Activated naive CD4-positive, alpha-beta T cell treated with anti-CD3 and anti-CD28 coated beads, Interleukin-2, amount 50 U/mL, for 16 hours (primary cell): ENCODE data around the gene ALDH1A1.
"Not testable (repeated sequence)": the region's sequence is repeated elsewhere in the genome, so short reads cannot be mapped to it uniquely, and the experiment has no call there.

Source experiments
- DNase-seq: peaks from one replicate; pipeline ENCODE4 v3.0.0-alpha.2; 2020

ALDH1A1 gene

DNA sequence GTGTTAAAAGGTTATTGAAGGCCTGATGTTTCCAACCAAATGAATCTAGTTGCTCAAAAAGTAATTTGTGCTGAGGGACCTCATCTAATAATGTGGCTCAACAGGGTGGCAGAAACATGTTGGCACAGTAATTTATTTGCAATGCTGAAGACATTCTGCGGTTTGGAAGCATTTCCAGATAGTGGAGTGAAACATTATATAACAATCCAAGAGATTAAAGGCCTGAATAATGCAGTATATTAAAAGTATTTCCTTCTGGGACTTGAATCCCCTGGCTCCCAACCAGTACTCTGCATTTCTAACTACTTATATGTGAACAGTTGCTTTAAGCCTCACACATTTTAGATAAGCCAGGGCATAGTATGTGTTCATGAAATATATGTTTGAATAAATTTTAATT, 25.9 kb upstream of the ALDH1A1 start:
- no peak for DNase-seq

GRCh38 chr9:72977670-72978069, 24.8 kb upstream of the ALDH1A1 start:
- DNase-seq: no peak

- DNase-seq: no peak
These were observed 21.6 kb upstream of the ALDH1A1 start for GRCh38 chr9:72974501-72974900.

GRCh38 chr9:72972636-72973035, 19.8 kb upstream of the ALDH1A1 start:
- DNase-seq: no peak

DNA sequence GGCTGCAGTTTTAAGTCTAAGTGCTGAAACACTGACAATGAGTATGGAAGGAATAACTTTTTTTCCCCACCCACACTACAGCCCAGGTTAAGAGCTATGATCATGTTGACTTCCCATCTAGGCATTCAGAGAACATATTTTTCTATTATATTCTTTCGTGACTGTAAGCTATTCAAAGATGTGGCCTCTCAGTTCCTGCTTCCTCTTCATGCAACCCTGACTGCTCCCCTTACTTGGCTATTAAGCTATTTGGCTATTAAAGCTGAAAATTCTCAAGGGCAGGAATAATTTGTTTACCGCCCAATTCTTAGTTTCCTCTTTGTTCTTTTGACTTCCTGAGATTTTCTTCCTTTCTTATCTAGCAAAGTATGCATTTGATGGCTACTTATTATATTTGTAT, 18.6 kb upstream of the ALDH1A1 start:
- no peak for DNase-seq

GRCh38 chr9:72960446-72960845, 7.6 kb upstream of the ALDH1A1 start:
- no peak for DNase-seq

- DNase-seq: no peak
These were observed 5.8 kb upstream of the ALDH1A1 start for GRCh38 chr9:72958485-72959281.

DNA sequence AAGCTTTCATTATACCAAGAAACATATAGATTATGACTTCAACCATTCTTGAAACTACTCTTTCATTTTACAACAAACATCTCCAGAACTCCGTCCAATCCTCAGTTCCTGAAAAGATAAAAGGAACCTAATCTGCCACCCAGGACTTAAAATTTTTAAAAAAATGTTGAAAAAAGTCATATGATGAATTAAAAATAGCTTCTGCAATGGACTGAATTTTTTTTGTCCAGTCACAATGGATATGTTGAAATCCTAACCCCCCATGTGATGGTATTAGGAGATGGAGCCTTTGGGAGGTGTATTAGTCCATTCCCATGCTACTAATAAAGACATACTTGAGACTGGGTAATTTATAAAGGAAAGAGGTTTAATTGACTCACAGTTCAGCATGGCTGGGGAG, 2.7 kb upstream of the ALDH1A1 start:
- DNase-seq: no peak

DNA sequence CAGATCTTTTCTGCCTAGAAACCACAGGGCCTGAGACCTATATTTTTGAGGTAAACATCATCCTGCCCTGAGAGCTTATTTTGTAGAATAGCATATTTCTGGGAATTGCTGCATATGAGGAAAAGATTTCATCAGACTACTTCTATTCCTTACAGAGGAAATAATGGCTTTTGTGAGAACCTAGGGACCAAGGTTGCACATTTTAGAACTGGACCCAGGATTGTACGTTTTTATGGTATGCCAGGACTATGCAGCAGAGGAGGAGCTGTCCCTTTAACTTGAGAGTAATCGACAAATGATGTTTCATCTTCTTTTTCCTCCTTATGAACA, 2.2 kb upstream of the ALDH1A1 start:
- no peak for DNase-seq

DNA sequence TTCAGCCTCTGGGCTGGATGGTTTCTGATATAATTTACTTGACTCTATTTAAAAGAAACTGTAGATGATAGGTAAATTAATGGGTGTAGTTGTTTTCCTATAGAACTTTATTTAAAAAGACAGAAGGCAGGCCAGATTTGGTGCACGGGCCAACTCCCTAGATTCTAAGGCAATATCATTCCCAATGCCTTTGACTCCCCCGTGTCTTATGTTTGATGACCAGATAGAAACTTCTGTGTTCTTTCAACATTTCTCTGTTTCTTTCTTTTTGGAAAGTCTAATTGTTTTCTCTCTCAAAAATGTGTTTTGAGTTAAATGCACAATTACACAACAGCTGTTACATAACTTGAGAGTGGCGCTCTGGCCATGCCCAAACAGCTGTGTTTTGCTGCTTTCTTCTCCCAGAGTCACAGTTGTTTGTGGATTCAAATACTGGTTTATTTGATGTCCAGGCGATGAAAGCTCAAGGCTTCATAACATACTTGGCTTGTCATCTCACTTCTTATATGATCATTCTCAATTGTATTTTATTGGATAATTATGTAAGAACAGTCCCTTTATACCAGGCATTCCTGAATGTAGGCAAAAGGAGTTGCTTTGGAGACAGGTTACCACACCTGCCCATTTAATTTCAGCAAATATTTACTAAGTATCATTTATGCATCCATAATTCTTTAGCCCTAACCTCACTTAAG, 1.7 kb upstream of the ALDH1A1 start:
- DNase-seq: no peak

DNA sequence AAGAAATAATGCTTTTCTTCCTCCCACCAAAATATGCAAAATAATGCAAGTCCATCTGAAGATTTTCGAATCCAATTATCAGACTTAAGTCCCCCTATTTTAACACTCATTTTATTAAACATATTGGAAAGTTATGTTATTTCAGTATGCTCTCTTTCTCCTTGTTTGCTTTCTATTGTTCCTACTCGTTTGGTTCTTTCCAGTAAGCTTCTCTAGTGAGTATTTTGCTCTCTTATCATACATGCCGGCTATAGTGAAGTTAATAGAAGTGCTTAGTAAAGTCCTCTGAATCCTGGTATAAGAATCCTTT, 517 bp downstream of the ALDH1A1 start:
- DNase-seq: no peak

DNA sequence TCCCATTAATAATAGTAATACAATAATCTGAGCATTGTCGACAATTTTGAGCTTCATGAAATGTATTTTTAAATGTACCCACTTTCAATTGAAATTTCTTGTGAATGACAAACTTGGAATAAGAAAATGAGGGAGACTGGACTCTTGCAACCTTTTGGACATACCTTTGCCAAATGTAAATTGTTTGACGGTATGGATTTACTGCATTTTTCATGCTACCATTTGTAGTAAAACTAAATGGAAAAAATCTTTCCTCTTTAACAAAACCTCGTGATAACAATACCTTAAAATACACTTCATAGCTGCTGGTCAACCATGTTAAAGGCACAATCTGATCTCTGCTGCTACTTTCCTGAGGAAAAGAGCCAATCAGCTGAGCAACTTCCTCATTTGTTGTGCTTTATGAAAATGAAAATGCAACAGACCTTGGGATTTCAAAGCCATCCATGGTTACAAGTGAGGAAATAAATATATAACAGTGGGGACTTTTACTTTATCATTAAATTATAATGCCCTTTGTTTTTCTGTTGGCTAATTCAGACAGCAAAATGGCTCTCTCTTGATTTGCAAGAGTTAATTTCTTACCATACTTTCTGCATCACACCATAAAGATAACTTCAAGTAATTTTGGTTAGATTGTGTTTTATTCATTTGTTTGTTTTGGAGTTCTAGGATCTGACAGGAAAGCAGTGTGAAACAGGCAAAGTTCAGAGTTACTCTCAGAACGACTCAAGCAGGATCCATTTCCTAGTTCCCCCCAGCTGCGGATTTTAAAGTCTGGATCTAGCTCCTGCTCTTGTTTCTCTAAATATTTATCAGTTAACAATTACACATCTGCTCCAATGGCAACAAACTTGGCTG, 1.1 kb downstream of the ALDH1A1 start:
- DNase-seq: no peak

- no peak for DNase-seq
These were observed 1.9 kb downstream of the ALDH1A1 start for GRCh38 chr9:72950875-72951442.

GRCh38 chr9:72949918-72950325, 2.9 kb downstream of the ALDH1A1 start:
- no peak for DNase-seq

DNA sequence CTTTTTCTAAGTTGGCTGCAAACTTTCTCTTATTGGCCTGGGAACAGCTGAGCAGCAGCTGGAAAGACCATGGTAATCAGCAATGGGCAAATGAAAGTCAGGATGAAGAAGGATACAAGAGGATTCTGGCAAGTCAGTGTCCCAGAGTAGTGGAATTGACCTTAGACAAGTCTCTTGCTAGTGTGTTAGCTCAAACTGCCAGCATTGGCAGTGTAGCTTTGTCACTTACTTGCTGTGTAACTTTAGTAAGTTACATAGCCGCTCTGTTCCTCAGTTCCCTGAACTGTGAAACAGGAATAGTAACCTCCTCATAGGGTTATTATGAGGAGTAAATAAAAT, 3.6 kb downstream of the ALDH1A1 start:
- DNase-seq: no peak

DNA sequence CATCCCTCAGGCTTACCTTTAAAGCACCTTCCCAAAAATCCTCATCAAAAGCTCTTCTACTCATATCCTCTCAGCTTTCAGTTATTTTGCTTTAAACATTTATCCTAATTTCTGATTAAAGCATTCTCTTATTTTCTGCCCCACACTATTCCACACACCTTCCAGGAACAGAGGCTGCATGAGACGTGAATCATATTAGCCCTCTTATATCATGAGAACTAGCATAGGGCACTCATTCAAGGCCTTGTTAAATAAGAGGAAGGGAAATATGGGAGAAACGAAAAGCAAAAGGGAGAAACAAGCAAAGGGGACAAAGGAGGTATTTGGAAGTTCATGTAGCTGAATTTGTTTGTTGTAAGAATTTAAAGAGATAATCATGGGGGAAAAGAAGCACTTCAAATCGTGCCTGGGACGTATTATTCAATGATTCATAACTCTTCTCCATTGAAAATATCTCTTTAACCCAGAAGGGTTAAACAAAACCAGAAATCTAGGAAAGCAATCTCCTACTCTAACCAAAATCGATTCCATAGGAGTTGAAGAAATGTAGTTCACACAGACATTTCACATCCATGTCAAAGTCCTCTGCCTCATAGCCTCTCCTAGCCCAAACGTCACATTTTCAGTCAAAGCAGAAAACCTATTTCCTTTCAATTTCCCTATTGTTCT, 4.1 kb downstream of the ALDH1A1 start:
- no peak for DNase-seq

DNA sequence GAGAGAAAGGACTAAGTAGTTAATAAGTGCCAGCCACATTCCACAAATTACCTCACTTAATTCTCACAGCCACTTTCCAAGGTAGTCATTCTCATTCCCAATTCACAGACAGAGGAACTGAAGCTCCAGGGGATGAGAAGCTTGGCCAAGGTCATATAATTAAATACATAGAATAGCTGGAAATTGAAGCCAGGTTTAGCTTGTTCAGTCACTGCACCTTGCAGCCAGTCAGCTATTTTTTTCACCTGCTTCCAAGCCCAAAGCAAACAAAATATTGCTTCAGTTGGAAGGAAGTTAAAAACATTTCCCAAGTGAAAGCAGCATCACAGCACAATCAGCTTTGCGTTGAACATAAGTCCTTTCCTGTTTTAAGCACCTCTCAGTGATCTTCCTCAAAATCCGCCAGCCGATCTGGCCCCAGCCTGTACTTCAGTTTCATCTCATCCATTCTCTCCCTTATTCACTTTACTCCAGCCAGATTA, 4.8 kb downstream of the ALDH1A1 start:
- DNase-seq: no peak

- no peak for DNase-seq
These were observed 6.0 kb downstream of the ALDH1A1 start for GRCh38 chr9:72946821-72947220.

GRCh38 chr9:72946318-72946717, 6.5 kb downstream of the ALDH1A1 start:
- no peak for DNase-seq

DNA sequence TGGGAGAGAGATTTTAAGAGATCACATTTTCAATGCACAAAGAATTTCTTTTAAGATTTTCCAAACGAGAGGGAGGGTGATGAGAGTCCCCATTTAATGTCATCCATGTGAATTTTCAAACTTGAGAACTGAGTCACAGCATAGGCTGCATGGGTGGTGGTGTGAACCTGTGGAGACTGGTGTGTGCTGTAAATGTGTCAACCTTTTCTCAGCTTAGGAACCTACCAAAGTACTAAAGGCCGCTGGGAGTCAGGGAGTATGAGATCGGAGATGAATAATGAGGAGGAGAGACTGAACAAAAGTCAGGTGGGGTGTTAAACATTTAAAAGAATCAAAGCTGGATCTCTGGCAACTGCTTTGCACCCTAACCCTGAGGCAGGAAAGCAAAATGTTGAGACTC, 7.5 kb downstream of the ALDH1A1 start:
- DNase-seq: no peak

GRCh38 chr9:72943844-72944462, 8.9 kb downstream of the ALDH1A1 start:
- no peak for DNase-seq

DNA sequence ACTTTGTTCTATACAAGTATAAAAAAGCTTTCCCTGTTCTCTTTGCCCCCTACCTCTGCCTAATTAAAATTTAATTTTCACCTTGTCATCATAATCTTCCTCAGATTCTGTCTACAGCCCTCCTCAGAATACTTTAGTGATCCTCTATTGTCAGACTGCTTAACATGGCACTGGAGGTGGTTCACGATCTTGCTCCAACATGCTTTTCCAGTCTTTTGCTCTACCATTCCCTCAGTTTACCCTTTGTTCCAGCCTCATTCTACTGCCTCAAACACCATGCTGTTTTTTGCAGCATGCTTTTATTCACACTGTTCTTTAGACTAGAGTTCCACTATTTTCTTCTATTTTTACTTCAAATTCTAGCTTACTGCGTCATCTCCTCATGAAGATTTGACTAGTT, 10.4 kb downstream of the ALDH1A1 start:
- DNase-seq: no peak

- not testable (repeated sequence) for DNase-seq
These were observed 13.3 kb downstream of the ALDH1A1 start for GRCh38 chr9:72939581-72939980.
